NB4 (cell line): ENCODE measurements around the gene GABRR2.
A peak's percentile ranks its signal among the peaks of the same experiment; 100 is the strongest.

Experiments
- DNase-seq: peaks from one replicate; pipeline ENCODE4 v3.0.0; 2010; ENCODE audit warnings: low read depth
- H3K4me3 ChIP-seq: one replicate; pipeline ENCODE4 v1.5.1; 2011; ENCODE audit warnings: mild to moderate bottlenecking, low read depth, low read length, moderate library complexity
- MYC ChIP-seq: IDR thresholded peaks from 2 replicates; pipeline ENCODE4 v1.6.1; 2011; ENCODE audit warnings: low read depth, low read length
- POLR2A ChIP-seq: IDR thresholded peaks from 2 replicates; pipeline ENCODE4 v1.6.1; 2011; ENCODE audit warnings: mild to moderate bottlenecking; ENCODE audit not compliant: insufficient read length; ENCODE audit errors: extremely low read depth
- TF ChIP-seq, protein P1 (sequence below): IDR thresholded peaks from 2 replicates; pipeline ENCODE4 v1.6.1; 2011; ENCODE audit warnings: low read depth, low read length
- TF ChIP-seq, protein P2 (sequence below): IDR thresholded peaks from one replicate; pipeline ENCODE4 v1.5.1; 2012; ENCODE audit warnings: low read depth, low read length

GABRR2 gene

DNA sequence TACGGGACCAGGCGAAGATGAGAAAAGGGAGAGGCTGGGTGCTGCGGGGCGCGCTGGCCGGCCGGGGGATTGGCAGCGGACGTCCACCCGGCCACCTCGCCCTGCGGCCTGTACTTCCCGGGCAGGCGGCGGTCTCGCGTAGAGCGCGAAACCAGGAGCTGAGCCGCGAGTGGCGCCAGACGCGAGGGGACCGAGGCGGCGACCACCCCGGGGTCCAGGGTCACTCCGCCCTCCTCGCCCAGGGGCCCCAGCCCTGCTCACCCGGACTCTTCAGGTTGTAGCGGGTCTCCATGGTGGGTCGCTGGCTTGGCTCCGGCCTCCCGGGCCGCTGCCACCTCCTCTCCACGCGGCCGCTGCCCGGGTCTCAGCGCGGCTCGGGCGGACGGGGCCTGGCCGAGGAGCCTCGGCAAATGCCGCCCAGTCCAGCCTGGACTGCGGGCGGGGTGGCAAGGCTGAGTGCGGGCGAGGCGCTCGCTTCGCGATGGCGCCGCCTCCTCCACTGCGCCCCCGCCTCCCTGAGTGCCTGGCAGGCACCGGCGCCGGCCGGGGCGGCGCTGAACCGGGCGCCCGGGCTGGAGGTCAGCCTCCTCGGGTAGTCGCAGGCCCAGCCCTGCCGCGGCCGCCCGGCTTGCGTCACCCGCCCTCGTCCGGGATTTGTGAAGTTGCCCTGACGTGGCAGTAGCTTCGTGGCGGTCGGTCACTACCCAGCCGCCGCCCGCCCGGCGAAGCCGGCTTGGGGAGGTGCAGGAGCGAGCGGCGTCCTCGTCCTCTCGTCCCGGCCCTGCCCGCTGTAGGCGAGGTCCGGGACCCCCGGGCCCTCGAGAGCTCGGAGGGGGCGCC lies 37.4 kb upstream of the GABRR2 start, which contains the start of gene UBE2J1:
UBE2J1 (minus strand) TSS at position 445 of the 840 bp plus-strand sequence; CDS start at position 292, 153 bp downstream.
- peak; percentile 96 for DNase-seq
- TF ChIP-seq, protein P1, sequence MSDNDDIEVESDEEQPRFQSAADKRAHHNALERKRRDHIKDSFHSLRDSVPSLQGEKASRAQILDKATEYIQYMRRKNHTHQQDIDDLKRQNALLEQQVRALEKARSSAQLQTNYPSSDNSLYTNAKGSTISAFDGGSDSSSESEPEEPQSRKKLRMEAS = no peak; the same call in none of the 2 replicates
- TF ChIP-seq MYC (peak; percentile 25; the same call in 1 of the 2 replicates), POLR2A (peak; percentile 84)
- TF ChIP-seq, protein P2, sequence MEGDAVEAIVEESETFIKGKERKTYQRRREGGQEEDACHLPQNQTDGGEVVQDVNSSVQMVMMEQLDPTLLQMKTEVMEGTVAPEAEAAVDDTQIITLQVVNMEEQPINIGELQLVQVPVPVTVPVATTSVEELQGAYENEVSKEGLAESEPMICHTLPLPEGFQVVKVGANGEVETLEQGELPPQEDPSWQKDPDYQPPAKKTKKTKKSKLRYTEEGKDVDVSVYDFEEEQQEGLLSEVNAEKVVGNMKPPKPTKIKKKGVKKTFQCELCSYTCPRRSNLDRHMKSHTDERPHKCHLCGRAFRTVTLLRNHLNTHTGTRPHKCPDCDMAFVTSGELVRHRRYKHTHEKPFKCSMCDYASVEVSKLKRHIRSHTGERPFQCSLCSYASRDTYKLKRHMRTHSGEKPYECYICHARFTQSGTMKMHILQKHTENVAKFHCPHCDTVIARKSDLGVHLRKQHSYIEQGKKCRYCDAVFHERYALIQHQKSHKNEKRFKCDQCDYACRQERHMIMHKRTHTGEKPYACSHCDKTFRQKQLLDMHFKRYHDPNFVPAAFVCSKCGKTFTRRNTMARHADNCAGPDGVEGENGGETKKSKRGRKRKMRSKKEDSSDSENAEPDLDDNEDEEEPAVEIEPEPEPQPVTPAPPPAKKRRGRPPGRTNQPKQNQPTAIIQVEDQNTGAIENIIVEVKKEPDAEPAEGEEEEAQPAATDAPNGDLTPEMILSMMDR = peak; percentile 1
- H3K4me3 ChIP-seq = peak within 1 kb of the TSS; percentile 90

DNA sequence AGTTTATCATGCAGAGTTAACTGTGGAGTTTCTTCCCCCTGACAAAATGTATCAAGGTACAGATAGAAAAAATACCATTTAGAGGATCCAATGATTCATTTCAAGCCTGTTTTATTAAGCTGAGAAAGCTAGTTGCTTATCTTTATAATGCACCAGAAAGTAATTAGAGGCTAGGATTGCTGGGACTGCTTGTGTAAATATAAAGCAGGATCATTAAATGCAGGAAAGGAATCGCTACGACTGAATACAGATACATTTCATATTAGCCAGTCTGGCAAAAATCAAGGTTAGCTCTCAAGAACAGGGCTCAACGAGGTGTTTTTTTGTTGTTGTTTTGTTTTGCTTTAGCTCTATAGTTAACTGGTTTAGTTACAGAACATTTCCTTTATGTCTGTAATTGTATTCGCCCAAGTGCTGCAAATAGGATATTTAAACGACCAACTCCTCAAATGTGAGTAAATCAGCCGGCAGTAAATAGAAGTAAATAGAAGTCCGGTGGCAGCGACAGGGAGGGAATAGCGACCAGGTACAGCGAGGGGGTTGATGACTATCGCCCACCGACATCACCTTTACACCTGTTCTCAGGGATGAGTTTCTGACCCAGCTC lies 36.7 kb upstream of the GABRR2 start:
- no peak for DNase-seq
- peak overlapping the region; percentile 90 for H3K4me3 ChIP-seq
- TF ChIP-seq MYC (no peak), POLR2A (no peak)
- TF ChIP-seq, protein P1 = no peak
- TF ChIP-seq, protein P2 = no peak

DNA sequence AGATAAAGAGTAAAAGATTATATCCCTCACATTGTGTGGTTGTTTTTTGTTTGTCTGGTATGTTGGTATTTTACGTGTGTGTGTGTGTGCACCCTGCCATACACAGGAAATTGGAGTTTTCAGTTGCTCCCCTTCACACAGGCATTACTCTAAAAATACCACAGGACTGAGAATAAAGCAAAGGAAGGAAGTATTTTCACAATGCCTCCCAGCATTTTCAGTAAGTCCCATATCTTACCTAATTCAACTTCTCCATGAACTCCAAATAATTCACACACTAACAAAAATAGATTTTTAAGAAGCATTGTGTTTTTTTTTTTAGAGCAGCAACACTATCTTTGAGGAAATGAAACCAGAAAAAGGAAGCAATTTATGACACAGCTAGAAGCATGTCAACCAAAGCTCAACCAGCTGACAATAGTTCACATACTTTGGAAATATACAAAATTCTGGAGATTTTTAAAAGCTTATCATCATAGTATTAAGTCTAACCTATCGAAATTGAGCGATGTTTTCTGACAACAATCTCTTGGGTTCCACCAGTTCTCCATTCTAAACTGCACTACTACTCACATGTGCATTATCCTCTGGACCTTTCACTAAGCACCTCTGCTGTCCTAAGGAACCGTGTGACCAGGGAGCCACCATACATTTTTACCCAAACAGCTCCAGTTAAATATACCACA lies 35.3 kb upstream of the GABRR2 start:
- TF ChIP-seq, protein P1 = no peak; the same call in 1 of the 2 replicates
- TF ChIP-seq, protein P2 = no peak
- TF ChIP-seq MYC = peak; percentile 47; the same call in 1 of the 2 replicates
- H3K4me3 ChIP-seq = peak overlapping the region; percentile 90
- DNase-seq = peak; percentile 78

DNA sequence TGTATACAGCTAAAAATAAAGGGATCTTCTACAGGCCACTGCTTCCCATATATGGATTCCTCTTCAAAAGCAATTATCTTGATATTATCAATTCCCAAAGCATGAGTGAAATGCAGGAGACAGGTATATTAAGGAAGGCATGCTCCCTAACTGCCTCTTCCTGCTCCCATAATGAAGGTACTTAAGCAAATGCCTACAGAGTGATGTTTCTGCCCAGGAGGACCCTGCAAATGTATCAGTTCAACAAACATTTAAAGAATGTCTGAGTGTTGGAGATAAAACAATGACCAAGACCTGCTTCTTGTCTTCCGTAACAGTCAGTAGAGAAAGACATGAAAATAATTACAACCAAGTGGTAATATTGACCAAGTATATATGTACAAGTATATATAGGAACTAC lies 33.3 kb upstream of the GABRR2 start:
- no peak overlapping the region for H3K4me3 ChIP-seq
- TF ChIP-seq POLR2A (no peak), MYC (no peak)
- TF ChIP-seq, protein P1 = no peak
- TF ChIP-seq, protein P2 = no peak
- DNase-seq = no peak

DNA sequence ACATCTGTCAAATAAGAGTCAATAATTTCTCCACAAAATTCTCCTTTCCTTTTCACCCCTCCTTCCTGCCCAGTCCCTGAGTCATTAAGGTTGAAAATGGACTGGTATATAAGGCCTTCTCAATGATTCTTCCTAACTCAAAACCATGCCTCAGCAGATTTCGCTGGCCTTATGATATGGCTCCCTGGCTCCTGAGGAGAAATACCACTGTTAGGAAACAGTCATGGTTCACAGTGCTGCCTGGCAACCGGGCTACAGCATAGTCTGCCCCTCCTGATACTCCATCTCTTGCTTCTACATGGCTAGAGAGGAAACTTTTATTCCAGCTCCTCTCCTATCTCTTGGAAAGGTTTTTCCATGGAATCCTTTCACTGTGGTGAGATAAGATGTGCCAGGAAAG lies 32.7 kb upstream of the GABRR2 start:
- peak; percentile 24 for DNase-seq
- no peak overlapping the region for H3K4me3 ChIP-seq
- no peak for TF ChIP-seq POLR2A
- TF ChIP-seq MYC = no peak
- TF ChIP-seq, protein P2 = no peak
- TF ChIP-seq, protein P1 = no peak
